ENCODE data around the gene CLDN10.

GRCh38 chr13:95593462-95593861, 40.9 kb downstream of the CLDN10 start:
- TF ChIP-seq CTCF (IDR thresholded peaks at IDR 0.05) (no peak), POLR2A (IDR thresholded peaks at IDR 0.05) (no peak)

All from esophagus squamous epithelium (tissue), 4 donors.